Measurements from ENCODE around the gene KLHL29.
"Not testable (repeated sequence)": the region's sequence is repeated elsewhere in the genome, so short reads cannot be mapped to it uniquely, and the experiment has no call there.

The KLHL29 gene

DNA sequence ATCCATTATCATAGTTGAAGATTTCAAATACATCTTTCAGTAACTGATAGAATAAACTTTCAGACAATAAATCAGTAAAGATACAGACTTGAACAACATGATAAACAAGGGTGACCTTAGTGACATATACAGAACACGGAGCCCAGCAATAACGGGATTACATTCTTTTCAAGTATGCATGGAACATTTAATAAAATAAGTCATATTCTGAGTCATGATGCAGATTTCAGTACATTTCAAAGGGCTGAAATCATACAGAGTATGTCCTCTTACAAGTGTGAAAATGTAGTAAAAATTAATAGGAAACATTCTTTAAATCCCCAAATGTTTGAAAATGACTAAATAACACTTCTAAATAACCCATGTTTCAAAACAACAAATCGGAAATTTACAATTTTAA lies 17.2 kb upstream of the KLHL29 start:
- no peak for DNase-seq (ENCODE audit: low spot score)

DNA sequence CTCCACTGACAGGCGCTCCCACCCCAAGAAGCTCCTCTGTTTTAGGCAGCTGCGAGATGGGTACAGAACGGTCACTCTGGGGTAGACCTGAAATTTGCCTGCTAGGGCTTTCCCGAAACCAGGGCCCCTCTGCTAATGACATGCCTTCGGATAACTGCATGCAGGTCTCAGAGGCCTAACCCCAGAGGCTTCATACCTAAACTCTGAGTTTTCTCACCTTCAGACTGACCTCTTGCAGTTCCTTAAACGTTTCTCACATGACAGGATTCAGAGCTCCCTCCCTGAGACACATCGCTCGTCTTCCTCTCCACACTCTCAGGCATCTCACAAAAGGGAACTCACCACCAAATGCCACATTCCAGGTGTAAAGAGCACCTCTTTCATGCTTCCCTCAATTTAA lies 11.3 kb upstream of the KLHL29 start:
- DNase-seq (ENCODE audit: low spot score): no peak

DNA sequence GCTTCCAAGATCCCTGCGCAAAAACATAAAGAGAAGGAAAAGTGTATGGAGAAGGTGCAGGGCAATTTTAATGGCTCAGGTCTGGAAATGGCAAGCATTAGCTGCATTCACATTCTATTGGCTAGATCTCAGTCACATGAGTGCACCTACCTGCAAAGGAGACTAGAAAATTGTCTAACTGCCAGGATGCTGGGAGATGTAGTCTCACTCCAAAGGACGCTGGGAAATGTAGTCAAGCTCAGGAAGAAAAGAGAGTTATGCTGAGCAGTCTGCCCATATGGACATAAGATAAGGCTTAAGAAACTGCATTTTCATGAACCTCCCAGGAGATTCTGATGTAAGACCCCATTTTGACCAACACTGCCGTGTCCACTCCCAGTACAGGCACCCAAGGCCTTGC lies 9.5 kb upstream of the KLHL29 start:
- no peak for DNase-seq (ENCODE audit: low spot score)

DNA sequence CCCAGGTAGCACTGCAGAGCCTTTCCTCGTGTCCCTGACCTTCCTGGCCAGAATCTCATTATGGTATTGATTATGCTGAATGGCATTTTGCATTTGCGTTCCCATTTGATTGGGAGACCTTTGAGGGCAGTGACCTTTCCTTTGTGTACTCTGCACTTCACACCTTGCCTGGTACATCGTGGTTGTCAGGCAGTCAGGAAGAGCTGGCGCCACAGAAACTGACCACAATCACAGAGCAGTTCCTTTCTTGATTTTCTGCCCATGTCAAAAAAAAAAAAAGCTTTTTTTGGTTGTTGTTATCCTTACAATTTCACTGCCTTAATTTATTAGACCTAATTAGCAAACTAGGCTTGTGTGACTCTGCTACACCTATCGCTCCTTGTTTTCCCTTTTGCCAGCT lies 8.9 kb upstream of the KLHL29 start:
- no peak for DNase-seq (ENCODE audit: low spot score)

DNA sequence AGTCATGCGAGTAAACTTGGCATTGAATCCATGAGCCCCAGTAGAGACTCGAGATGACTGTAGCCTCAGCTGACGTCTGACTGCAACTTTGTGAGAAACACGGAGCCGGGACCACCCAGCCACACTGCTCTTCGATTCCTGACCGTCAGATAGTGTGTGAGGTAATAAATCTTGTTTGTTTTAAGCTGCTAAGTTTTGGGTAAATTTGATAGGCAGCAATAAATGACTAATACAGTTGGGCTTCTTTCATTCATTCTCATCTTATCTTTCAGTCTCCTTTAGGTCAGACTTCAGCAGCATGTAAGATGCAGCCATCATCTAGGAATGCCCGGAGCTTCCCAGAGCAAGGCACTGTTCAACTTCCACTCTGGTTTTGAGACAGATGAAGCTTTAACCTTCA lies 8.0 kb upstream of the KLHL29 start:
- DNase-seq (ENCODE audit: low spot score): no peak

DNA sequence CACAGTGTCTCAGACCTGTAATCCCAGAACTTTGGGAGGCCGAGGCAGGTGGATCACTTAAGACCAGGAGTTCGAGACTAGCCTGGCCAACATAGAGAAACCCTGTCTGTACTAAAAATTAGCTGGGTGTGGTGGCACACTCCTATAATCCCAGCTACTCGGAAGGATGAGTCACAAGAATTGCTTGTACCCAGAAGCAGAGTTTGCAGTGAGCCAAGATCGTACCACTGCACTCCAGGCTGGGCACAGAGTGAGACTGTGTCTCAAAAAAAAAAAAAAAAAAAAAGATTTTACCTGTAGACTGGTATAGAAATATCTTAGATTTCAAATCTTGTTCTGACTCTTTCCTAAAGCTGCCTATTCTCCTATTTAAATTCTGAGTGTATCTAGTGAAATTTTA lies 7.2 kb upstream of the KLHL29 start:
- DNase-seq (ENCODE audit: low spot score): no peak

DNA sequence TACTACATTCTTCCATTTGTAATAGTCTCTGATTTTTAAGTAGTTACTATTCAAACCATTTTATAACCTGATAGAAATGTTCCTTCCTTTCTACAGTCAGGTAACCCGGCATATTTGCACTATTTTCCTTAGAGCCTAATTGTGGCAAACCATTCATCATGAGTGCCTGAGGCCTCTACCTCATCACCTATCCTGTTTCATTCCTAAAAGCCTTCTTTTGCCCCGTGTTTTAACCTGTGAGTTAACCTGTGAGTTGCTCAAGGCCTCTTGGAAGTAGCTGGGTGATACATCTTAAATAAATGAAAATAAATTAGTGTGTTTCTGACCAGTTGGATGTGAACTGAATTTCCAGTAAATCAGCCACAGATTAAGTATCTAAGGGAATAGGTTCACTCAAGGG lies 6.5 kb upstream of the KLHL29 start:
- DNase-seq (ENCODE audit: low spot score): no peak

DNA sequence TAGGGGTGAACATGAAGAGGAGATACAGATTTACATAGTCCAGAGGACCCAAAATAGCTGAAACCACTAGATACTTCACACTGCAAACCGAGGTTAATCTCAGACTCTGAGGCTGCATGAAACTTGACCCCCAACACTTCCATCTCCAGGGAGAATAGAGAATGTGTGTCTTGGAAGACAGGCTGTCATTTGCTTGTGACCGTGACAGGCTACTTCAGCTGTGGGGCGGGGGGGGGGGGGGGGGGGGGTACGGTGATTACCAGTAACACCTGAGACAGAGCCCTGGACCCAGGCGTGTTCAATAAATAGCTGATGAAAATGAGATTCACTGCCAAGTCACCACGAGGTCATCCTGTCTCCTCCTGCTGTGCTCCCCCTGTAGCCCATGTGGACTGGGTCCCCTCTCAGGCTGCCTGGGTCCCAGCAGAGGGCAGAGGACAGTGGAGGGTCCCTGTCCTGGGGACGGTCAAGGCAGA lies 5.7 kb upstream of the KLHL29 start:
- DNase-seq (ENCODE audit: low spot score): no peak

DNA sequence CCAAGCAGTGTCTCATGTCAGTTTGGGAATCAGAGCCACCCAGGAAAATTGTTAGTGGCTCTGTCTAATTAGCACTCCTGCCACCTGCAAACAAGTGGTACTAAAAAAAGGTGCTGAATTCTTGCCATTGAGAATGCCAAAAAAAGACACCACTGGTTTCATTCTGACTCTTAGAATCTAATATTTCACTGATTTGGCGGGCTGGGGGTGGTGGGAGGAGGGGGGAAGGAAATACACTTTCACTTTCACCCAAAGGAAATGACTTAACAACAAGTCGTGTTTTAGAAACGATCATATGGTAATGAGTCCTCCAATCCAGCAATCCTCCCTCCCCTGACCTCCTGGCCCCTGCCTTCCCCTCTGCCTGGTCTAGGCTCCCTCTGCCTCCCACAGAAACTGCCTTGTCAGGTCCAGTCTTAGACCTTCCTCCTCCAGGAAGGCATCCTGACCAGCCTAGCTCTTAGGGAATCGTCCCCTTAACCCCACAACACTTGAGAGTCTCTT lies 4.4 kb upstream of the KLHL29 start:
- DNase-seq (ENCODE audit: low spot score): no peak

DNA sequence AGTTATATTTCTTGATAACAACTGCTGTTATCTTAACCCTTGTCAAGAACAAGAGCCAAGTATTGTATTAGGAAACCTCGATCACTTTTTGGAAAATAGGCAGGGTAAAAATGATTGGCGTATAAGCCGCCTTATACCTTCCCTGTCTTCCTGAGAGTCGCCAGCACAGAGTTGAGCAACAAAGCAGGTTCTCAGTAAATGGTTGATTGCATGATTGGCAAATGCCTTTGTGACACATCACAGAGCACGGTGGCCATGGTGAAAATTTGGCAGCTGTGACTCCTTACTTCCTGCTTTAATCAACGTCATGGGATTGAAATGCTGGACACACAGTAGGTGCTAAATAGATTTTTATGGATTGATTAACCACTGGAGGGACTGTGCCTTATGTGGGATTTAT lies 3.9 kb upstream of the KLHL29 start:
- peak; percentile 59 for DNase-seq (ENCODE audit: low spot score)

DNA sequence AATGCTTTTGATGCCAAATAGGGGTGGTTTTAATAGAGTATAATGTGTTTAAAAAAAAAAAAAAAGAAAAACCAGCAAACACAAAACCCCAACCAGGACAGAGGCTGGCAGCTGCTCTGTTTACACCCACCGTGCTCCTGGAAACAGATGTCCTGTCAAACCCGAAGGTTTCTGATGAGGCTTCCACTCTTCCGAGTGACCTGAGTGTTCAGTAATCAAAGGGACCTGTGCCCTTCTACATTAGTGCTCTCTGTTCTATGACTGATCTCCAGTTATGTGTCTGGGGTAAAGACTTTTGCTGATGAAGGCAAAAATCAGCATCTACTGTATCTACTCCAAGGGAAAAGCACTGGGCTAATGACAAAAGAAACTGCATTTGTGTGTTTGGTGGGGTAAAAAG lies 3.5 kb upstream of the KLHL29 start:
- no peak for DNase-seq (ENCODE audit: low spot score)

DNA sequence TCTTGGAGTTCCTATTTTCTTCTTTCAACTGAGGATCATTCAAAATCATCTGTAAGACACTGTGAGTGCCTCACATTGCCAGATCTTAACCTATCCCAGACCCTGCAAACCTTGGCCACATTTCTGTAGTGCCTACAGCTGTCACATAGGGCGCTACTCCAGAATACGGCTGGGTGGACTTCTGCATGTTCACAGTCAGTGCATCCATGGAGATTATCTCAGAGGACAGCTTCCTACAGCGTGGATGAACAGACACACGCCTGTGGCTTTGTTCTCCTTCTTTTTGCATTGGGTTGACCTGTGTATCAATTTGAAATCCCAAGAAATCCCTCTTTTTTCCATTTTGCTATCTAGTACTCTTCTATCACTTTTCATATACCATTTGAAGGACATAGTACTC lies 1.9 kb upstream of the KLHL29 start:
- no peak for DNase-seq (ENCODE audit: low spot score)

DNA sequence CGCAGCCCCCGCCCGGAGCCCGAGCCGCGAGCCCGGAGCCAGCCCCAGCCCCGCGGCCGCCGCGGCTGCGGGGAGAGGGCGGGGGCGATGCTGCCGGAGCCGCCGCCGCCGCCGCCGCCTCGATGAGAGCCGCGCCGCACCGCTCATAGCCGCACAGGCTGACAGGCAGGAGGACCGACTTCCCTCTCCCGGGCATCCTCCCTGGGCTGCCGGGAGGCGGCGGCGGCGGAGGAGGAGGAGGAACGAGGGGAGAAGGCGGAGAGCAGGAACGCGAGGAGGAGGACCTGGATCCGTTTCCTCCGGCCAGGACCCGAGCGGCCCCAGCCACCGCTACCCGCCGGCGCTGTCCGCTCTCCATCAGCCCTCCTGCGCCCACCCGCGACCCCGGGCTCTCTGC lies 370 bp downstream of the KLHL29 start:
- DNase-seq (ENCODE audit: low spot score): peak; percentile 56

DNA sequence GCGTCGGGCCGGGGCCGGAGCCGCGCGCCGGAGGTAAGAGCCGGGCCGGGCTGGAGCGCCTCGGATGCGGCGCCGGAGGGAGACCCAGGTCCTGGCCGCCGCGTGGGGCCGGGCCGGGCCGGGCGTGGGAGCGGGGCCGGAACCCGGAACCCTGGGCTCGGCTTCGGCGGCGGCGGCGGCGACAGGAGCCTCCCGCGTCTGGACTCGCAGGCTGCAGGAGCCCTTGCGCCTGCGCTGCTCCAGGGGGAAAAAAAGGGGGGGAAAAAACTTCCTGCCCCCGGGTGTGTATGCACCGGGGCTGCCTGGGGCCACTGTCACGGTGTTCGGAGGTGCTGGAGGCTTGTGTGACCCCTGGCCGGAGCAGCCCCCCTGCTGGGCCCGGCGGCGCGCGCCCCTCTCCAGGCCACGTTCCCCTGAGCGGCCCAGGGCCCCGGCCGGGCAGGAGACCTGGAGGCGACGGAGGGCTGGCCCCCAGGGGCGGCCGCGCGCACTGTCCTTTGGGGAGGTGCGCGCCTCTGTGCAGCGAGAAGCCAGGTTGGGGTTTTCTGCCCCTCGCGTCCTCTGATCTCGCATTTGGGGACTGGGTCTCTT lies 864 bp downstream of the KLHL29 start:
- no peak for DNase-seq (ENCODE audit: low spot score)

DNA sequence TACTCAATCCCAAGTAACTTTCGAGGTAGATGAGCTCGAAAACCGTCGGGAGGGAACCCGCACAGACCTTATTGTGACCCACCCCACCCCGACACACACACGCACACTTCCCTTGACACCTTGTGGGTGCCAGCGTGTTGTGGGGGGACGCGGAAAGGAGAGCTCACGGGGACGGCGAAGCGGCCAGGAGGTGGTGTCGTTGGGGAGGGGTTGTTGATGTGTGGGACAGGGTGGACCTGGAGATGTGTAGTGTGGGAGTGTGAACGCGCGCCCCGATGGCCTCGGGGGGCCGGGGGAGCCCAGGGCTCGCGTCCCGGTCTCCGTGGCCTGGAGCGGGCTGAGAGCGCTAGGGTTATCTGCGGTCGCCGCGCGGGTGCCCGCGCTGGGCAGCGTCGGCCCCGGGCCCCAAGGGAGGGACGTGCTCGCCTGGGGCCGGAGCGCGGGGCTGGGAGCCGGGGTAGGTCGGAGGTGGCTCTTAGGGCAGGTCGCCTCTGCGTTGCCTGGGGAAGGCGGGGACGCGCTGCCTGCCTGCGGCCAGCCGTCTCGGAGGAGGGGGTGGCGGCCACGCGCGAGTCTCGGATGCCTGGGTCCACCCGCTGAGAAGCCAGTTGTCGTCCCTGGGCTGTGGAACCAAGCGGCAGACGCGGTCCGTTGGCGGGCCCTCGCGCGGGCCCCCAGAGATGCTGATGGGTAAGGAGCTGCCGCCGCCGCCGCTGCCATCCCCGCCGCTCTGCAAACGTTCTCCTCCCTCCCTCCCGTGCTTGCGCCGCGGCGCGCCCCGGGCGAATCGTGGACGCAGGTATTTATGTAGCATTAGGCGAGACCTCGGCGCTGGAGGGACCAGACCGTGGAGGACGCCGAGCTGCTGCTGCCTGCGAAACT lies 1.6 kb downstream of the KLHL29 start:
- DNase-seq (ENCODE audit: low spot score): no peak

DNA sequence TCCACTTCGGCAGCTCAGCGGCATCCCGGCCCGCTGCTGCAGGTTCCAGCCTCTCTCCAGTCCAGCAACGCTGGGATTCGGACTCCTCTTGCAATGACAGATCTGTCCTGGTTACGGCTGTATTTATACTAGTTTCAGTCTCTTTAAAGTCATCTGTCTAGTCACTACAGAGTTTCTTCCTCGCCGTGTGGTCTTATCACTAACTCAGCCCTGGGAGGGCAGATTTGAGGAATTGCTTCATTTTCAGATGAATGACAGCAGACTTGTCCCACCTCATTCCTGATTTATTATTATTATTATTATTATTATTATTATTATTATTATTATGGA lies 2.2 kb downstream of the KLHL29 start:
- no peak for DNase-seq (ENCODE audit: low spot score)

DNA sequence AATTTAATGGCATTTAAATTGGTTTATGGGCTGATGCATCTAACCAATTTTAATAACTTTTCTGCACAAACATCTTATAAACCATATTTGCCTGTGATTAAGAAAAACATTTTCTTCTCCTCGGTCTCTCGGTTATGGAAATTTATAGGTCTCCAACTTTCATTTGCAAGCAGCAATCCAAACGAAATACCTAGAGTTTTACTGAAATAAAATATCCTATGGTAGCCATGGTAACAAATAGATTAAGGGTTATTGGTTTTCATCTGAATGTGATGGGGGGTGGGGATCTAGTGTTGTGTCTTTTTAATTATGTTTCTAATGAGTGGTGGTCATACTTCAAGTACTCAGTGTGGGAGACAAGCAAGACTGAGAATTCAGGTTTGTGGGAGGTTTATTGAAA lies 2.9 kb downstream of the KLHL29 start:
- no peak for DNase-seq (ENCODE audit: low spot score)

DNA sequence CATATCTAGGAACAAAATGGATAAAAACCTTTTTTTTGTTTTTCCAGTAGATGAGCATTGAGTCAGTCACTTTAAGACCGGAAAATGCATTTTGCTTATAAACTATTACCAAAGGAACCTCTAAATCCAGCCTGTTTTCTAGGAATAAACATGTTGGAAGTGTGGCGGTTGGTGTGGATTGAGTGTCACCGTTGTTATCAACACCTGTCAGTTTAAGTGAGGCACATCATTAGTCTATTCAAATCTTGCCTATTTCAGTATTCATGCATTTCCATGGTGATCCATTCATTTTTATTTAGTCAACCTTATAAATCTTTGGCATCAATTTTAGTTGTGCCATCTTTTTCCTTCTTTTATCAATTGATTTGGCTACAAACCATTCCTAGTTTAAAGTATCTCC lies 3.3 kb downstream of the KLHL29 start:
- no peak for DNase-seq (ENCODE audit: low spot score)

DNA sequence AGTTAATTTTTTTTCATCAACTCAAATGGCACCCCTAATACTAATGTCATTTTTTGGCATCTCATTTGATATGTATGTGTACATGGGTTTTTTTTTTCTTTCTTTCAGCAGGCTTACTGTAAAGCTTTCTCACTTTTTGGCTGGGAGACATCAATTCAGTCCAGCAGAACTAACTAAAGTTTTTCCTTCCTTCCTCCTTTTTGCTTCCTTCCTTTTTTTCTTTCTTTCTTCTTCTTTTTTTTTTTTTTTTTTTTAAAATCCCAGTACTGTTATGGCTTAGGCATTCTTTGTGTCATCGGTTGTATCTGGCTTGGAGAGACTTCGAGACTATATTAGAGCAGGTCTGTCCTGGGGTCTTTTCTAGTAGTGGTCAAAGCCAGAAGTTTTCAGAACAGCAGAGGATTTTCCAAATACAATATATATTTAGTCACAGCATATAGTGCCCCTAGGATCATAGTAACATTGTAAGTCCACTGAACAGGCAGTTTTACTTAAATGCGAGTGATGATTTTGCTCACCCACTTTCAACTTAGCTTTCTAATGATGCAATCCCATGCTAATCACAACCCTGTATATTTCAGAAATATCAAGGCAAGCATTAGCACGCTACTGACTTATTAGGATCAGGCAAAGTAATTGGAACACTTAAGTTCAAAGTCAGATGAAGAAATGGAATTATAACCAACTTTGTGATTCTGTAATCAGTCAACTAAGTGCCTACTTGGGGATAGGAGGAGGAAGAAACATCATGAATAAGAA lies 4.0 kb downstream of the KLHL29 start:
- no peak for DNase-seq (ENCODE audit: low spot score)

DNA sequence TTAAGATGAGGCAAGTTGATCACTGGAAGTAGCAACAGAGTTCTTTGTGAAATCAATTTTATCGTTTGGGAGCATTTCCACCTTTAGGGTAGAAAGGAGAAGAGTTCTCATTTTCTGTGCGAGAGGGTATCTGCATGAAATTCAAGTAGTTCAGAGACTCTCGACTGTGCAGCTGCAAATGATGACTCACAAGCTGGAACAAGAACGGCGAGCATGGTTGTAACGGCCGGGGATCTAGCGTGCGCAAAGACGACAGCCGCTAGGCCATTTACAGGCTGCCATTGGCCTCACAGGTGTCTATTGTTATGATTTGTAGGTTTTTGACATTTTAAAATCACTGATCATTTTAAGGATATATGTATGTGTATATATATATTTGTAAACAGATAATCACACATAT lies 5.2 kb downstream of the KLHL29 start:
- no peak for DNase-seq (ENCODE audit: low spot score)

DNA sequence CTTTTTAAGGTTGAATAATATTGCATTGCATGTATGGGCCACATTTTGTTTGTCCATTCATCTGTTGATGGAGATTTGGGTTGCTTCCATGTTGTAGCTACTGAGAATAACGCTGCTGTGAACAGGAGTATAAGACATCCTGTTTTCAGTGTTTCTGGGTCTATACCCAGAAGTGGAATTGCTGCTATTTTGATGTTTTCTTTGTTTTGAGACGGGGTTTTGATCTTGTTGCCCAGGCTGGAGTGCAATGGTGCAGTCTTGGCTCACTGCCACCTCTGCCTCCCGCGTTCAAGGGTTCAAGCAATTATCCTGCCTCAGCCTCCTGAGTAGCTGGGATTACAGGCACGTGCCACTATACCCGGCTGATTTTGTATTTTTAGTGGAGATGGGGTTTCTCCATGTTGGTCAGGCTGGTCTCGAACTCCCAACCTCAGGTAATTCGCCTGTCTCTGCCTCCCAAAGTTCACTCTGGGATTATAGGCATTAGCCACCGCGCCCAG lies 6.3 kb downstream of the KLHL29 start:
- DNase-seq (ENCODE audit: low spot score): not testable (repeated sequence)

DNA sequence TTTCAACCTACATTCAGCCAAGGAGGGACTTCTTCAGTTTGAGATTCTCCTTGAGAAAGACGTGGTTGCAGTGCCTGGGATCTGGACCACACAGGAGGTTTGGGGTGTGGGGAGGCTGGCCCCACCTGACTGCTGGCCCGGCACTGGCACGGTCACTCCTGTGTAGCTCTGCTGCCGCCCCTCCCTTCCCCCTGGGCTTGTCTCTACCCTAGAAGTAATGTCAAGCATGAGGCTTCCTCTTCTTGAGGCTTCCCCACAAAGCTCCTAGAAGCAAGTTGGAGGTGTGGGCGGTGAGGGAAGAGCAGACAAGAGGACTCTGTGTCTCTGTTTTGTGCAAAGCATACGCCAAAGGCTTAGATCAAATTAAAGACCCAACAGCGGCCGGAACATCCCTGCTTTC lies 8.7 kb downstream of the KLHL29 start:
- peak; percentile 49 for DNase-seq (ENCODE audit: low spot score)

DNA sequence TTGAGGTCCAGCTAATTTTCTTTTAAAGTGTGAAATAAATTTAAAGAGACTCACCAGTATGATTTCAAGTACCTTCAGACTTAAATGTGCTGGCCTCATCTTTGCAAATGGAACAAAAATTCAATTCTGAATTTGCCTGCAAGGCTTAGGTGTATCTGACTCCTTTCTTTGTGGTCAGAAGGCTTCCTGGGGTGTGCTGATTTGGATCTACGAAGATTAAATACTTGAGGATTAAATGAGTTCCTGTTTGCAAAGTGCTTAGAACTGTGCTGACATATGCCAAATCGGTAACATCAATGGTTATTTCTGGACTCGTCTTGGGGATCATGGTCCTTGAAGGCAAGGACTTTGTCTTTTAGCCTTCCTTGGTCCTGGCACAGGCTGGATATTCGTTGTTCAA lies 9.7 kb downstream of the KLHL29 start:
- DNase-seq (ENCODE audit: low spot score): no peak
